Measurements from ENCODE around the gene PAQR8. TPM values are rescaled to one million over a fixed set of nuclear protein-coding genes. Genes with fewer than 3 reads are reported as not detected.

The PAQR8 gene
- total and polyA plus RNA-seq, 2 donors (not counting 1 experiment from before 2014, with no cell fraction given) = 2.6 to 6.1 TPM

DNA sequence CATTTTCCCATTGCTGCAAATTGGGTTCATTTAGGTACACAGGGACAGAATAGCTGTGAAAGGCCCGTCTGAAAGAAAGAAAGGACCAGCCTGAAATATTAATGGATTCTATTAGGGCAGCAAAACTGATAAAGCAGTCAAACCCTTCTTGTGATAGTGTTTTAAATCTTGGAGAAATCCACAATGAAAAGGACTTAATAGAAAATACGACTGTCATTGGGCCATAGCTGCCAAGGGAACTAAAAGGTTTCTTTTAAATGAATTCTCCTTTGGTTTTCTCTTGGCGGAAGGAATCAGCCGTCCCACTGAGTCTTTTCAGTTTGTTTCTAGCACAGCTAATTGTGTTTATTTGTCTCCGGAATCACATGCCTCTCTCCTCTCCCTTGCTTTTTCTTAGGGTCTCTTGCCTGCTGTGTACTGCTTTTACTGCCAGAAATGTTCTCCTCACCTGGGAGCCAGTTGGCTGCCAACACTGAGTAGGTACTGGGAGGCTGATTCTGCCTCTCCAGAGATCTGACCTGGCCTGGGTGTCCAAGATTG, 11.3 kb downstream of the PAQR8 start:
- Histone ChIP-seq H3K4me2 (ENCODE audit: extremely low read depth, insufficient read depth, low read length) (no peak overlapping the region), H3K27ac (ENCODE audit: insufficient read depth, low read length) (no peak overlapping the region), H2AFZ (ENCODE audit: low read length) (no peak overlapping the region), H4K20me1 (ENCODE audit: control insufficient read depth, extremely low read depth, insufficient read depth, low read length) (no peaks in the 10 kb centered on the region), H3K36me3 (ENCODE audit: control insufficient read depth, insufficient read depth, low read length) (no peaks in the 10 kb centered on the region), H3K4me3 (replicated peaks in 1 of 4; ENCODE audit: control extremely low read depth in 1 of 4, insufficient read depth in 1 of 4, low read depth in 3 of 4, low read length in 4 of 4) (no peak overlapping the region), H3K9ac (ENCODE audit: insufficient read depth, low read length) (no peak overlapping the region), H3K79me2 (ENCODE audit: control insufficient read depth, insufficient read depth, low read length) (no peaks in the 10 kb centered on the region), H3K27me3 (ENCODE audit: control insufficient read depth, insufficient read depth, low read length) (no peaks in the 10 kb centered on the region), H3K9me3 (ENCODE audit: control insufficient read depth, insufficient read depth, low read depth, low read length) (no peaks in the 10 kb centered on the region), H3K4me1 (ENCODE audit: control insufficient read depth, extremely low read depth, insufficient read depth, low read length) (no peaks in the 10 kb centered on the region)
- TF ChIP-seq EZH2 (IDR thresholded peaks at IDR 0.05; ENCODE audit: low read length, missing control alignments) = no peak
- TF ChIP-seq, protein P1, sequence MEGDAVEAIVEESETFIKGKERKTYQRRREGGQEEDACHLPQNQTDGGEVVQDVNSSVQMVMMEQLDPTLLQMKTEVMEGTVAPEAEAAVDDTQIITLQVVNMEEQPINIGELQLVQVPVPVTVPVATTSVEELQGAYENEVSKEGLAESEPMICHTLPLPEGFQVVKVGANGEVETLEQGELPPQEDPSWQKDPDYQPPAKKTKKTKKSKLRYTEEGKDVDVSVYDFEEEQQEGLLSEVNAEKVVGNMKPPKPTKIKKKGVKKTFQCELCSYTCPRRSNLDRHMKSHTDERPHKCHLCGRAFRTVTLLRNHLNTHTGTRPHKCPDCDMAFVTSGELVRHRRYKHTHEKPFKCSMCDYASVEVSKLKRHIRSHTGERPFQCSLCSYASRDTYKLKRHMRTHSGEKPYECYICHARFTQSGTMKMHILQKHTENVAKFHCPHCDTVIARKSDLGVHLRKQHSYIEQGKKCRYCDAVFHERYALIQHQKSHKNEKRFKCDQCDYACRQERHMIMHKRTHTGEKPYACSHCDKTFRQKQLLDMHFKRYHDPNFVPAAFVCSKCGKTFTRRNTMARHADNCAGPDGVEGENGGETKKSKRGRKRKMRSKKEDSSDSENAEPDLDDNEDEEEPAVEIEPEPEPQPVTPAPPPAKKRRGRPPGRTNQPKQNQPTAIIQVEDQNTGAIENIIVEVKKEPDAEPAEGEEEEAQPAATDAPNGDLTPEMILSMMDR (conservative IDR thresholded peaks at IDR 0.05 in 1 of 2, IDR thresholded peaks at IDR 0.05 in 1 of 2; ENCODE audit: low read depth in 1 of 2, low read length in 2 of 2) = no peak
- DNase-seq (ENCODE audit: low read depth in 2 of 2) = no peak

DNA sequence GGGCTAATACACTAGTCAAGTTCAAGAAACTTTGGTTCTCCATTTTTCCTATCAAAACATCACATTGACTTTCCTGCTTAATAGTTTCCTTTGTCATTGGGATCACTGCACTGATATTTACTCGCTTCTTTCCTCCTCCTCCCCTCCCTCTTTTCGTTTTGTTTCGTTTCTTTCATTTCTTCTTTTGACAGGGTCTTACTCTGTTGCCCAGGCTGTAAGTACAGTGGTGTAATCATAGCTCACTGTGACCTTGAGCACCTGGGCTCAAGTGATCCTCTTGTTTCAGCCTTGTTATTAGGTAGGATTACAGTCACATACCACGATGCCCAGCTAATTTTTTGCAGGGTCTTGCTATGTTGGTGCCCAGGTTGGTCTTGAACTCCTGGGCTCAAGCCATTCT, 12.3 kb downstream of the PAQR8 start:
- no peak overlapping the region for H3K4me3 ChIP-seq (replicated peaks in 1 of 4; ENCODE audit: control extremely low read depth in 1 of 4, insufficient read depth in 1 of 4, low read depth in 3 of 4, low read length in 4 of 4)
- no peak for DNase-seq (ENCODE audit: low read depth in 2 of 2)
- H3K27me3 ChIP-seq (ENCODE audit: control insufficient read depth, insufficient read depth, low read length) = no peaks in the 10 kb centered on the region
- H2AFZ ChIP-seq (ENCODE audit: low read length) = no peak overlapping the region
- no peak overlapping the region for H3K4me2 ChIP-seq (ENCODE audit: extremely low read depth, insufficient read depth, low read length)
- H3K9me3 ChIP-seq (ENCODE audit: control insufficient read depth, insufficient read depth, low read depth, low read length) = no peaks in the 10 kb centered on the region
- H3K27ac ChIP-seq (ENCODE audit: insufficient read depth, low read length) = no peak overlapping the region
- TF ChIP-seq EZH2 (IDR thresholded peaks at IDR 0.05; ENCODE audit: low read length, missing control alignments) = no peak
- H3K36me3 ChIP-seq (ENCODE audit: control insufficient read depth, insufficient read depth, low read length) = no peaks in the 10 kb centered on the region
- no peak overlapping the region for H3K9ac ChIP-seq (ENCODE audit: insufficient read depth, low read length)
- no peaks in the 10 kb centered on the region for H3K4me1 ChIP-seq (ENCODE audit: control insufficient read depth, extremely low read depth, insufficient read depth, low read length)
- no peaks in the 10 kb centered on the region for H3K79me2 ChIP-seq (ENCODE audit: control insufficient read depth, insufficient read depth, low read length)
- no peaks in the 10 kb centered on the region for H4K20me1 ChIP-seq (ENCODE audit: control insufficient read depth, extremely low read depth, insufficient read depth, low read length)

DNA sequence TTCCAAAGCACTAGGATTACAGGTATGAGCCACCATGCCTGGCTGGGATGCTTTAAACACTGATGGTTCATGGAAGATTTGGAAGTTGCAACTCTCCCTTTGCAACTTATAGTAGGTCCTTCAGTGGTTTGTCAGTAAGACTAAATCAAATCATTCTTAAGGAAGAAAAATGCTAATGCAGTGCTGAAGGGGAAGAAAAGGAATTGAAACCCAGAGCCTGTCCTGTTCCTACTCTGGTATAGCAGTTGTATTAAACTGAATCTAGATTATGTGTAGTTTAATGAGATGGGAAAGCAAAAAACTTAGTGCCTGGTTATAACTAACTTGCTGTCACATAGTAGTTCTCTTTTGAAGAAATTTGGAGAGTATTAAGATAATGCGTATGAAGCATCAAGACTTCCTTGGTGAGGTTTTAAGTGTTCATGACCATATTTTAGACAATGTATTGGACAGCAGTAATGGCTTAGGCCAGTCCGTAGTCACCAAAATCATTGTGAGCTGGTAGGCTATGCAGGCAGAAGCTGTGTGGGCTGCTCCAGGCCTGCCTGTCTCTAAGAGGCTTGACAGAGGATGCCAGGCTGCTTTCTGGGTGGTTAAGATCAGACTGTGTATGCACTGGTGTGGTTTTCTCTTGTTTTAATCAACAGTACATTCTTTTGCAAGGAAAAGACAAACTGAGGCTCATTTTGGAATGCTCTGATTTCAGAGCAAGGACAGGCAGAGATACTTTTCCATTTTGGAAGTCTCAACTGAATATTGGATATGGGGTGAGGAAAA, 14.0 kb downstream of the PAQR8 start:
- Histone ChIP-seq H3K79me2 (ENCODE audit: control insufficient read depth, insufficient read depth, low read length) (no peaks in the 10 kb centered on the region), H3K4me2 (ENCODE audit: extremely low read depth, insufficient read depth, low read length) (no peak overlapping the region), H3K36me3 (ENCODE audit: control insufficient read depth, insufficient read depth, low read length) (no peaks in the 10 kb centered on the region), H2AFZ (ENCODE audit: low read length) (no peak overlapping the region), H3K27me3 (ENCODE audit: control insufficient read depth, insufficient read depth, low read length) (no peaks in the 10 kb centered on the region), H4K20me1 (ENCODE audit: control insufficient read depth, extremely low read depth, insufficient read depth, low read length) (no peaks in the 10 kb centered on the region), H3K4me3 (replicated peaks in 1 of 4; ENCODE audit: control extremely low read depth in 1 of 4, insufficient read depth in 1 of 4, low read depth in 3 of 4, low read length in 4 of 4) (no peak overlapping the region), H3K9ac (ENCODE audit: insufficient read depth, low read length) (no peak overlapping the region), H3K27ac (ENCODE audit: insufficient read depth, low read length) (no peak overlapping the region), H3K4me1 (ENCODE audit: control insufficient read depth, extremely low read depth, insufficient read depth, low read length) (no peaks in the 10 kb centered on the region), H3K9me3 (ENCODE audit: control insufficient read depth, insufficient read depth, low read depth, low read length) (no peaks in the 10 kb centered on the region)
- no peak for TF ChIP-seq EZH2 (IDR thresholded peaks at IDR 0.05; ENCODE audit: low read length, missing control alignments)
- TF ChIP-seq, protein P1 (conservative IDR thresholded peaks at IDR 0.05 in 1 of 2, IDR thresholded peaks at IDR 0.05 in 1 of 2; ENCODE audit: low read depth in 1 of 2, low read length in 2 of 2) = no peak
- no peak for DNase-seq (ENCODE audit: low read depth in 2 of 2)
